Adipocyte (in vitro differentiated cells): Measurements from ENCODE around the gene SEPTIN11.
A peak's percentile ranks its signal among the peaks of the same experiment; 100 is the strongest.

Source experiments
- DNase-seq: peaks from one replicate; pipeline ENCODE4 v3.0.0-alpha.2; 2015; ENCODE audit warnings: low read depth
- H3K27me3 ChIP-seq: replicated peaks from 2 replicates; pipeline ENCODE4 v1.7.0; 2013; ENCODE audit warnings: mild to moderate bottlenecking, low read length, moderate library complexity; ENCODE audit not compliant: control insufficient read depth, insufficient read depth
- H3K36me3 ChIP-seq: 2 replicates; pipeline ENCODE4 v1.7.0; 2013; ENCODE audit warnings: low read length, mild to moderate bottlenecking, moderate library complexity; ENCODE audit not compliant: control insufficient read depth, insufficient read depth, severe bottlenecking
- H3K4me1 ChIP-seq: 2 replicates; pipeline ENCODE4 v1.7.0; 2013; ENCODE audit warnings: mild to moderate bottlenecking, low read length, moderate library complexity; ENCODE audit not compliant: control insufficient read depth, insufficient read depth
- H3K4me3 ChIP-seq: 2 replicates; pipeline ENCODE4 v1.7.0; 2013; ENCODE audit warnings: mild to moderate bottlenecking, low read length, moderate library complexity
- H3K9ac ChIP-seq: 2 replicates; pipeline ENCODE4 v1.7.0; 2013; ENCODE audit warnings: mild to moderate bottlenecking, low read length, moderate library complexity
- H3K9me3 ChIP-seq: 2 replicates; pipeline ENCODE4 v1.7.0; 2013; ENCODE audit warnings: mild to moderate bottlenecking, low read length, moderate library complexity; ENCODE audit not compliant: control insufficient read depth

The SEPTIN11 gene

GRCh38 chr4:76981644-76982043 lies 32.1 kb downstream of the SEPTIN11 start:
- H3K36me3 ChIP-seq, result peaks cover 12% of the 10 kb centered on the region

GRCh38 chr4:76982638-76983584 lies 33.4 kb downstream of the SEPTIN11 start:
- Histone ChIP-seq H3K36me3 (peaks cover 10% of the 10 kb centered on the region), H3K4me3 (no peak overlapping the region), H3K9ac (peak overlapping the region; percentile 22), H3K27me3 (no peaks in the 10 kb centered on the region), H3K4me1 (peaks cover 91% of the 10 kb centered on the region), H3K9me3 (no peaks in the 10 kb centered on the region)
- DNase-seq, result peak; percentile 54

More at GRCh38 chr4:76981644-76982043, 32.1 kb downstream of the SEPTIN11 start:
- Histone ChIP-seq H3K4me1 (peaks cover 93% of the 10 kb centered on the region), H3K9me3 (no peaks in the 10 kb centered on the region), H3K27me3 (no peaks in the 10 kb centered on the region), H3K4me3 (no peak overlapping the region), H3K9ac (no peak overlapping the region)
- peak; percentile 53 for DNase-seq

GRCh38 chr4:76984127-76984526 lies 34.6 kb downstream of the SEPTIN11 start:
- Histone ChIP-seq H3K9me3 (no peaks in the 10 kb centered on the region), H3K9ac (peak overlapping the region; percentile 77), H3K27me3 (no peaks in the 10 kb centered on the region), H3K36me3 (peaks cover 6% of the 10 kb centered on the region), H3K4me1 (peaks cover 90% of the 10 kb centered on the region), H3K4me3 (peak overlapping the region; percentile 64)
- peak; percentile 66 for DNase-seq

- Histone ChIP-seq H3K4me1 (peaks cover 86% of the 10 kb centered on the region), H3K4me3 (peak overlapping the region; percentile 71), H3K36me3 (peaks cover 12% of the 10 kb centered on the region), H3K9me3 (no peaks in the 10 kb centered on the region), H3K27me3 (no peaks in the 10 kb centered on the region), H3K9ac (peak overlapping the region; percentile 88)
- peak; percentile 98 for DNase-seq
Observed at GRCh38 chr4:76984788-76985211, 35.2 kb downstream of the SEPTIN11 start.

GRCh38 chr4:76987153-76987591 lies 37.6 kb downstream of the SEPTIN11 start:
- H3K9me3 ChIP-seq, result no peaks in the 10 kb centered on the region
- DNase-seq, result peak; percentile 97
- peaks cover 81% of the 10 kb centered on the region for H3K4me1 ChIP-seq
- peak overlapping the region; percentile 71 for H3K4me3 ChIP-seq
- peak overlapping the region; percentile 88 for H3K9ac ChIP-seq
- H3K27me3 ChIP-seq, result no peaks in the 10 kb centered on the region
- peaks cover 11% of the 10 kb centered on the region for H3K36me3 ChIP-seq

GRCh38 chr4:76987685-76988084 lies 38.1 kb downstream of the SEPTIN11 start:
- H3K36me3 ChIP-seq, result peaks cover 11% of the 10 kb centered on the region
- no peaks in the 10 kb centered on the region for H3K27me3 ChIP-seq
- H3K4me1 ChIP-seq, result peaks cover 81% of the 10 kb centered on the region
- H3K4me3 ChIP-seq, result peak overlapping the region; percentile 71
- no peak for DNase-seq
- no peaks in the 10 kb centered on the region for H3K9me3 ChIP-seq
- H3K9ac ChIP-seq, result peak overlapping the region; percentile 88

- peaks cover 17% of the 10 kb centered on the region for H3K36me3 ChIP-seq
- H3K4me1 ChIP-seq, result peaks cover 71% of the 10 kb centered on the region
- H3K27me3 ChIP-seq, result no peaks in the 10 kb centered on the region
- no peak overlapping the region for H3K9ac ChIP-seq
- no peak for DNase-seq
- no peaks in the 10 kb centered on the region for H3K9me3 ChIP-seq
- no peak overlapping the region for H3K4me3 ChIP-seq
Observed at GRCh38 chr4:76989391-76990061, 40.0 kb downstream of the SEPTIN11 start.

GRCh38 chr4:76990288-76991080 lies 40.9 kb downstream of the SEPTIN11 start:
- peaks cover 65% of the 10 kb centered on the region for H3K4me1 ChIP-seq
- peak; percentile 75 for DNase-seq

GRCh38 chr4:76991161-76991660 lies 41.7 kb downstream of the SEPTIN11 start:
- Histone ChIP-seq H3K4me3 (peak overlapping the region; percentile 21), H3K27me3 (no peaks in the 10 kb centered on the region), H3K9ac (peak overlapping the region; percentile 19), H3K4me1 (peaks cover 58% of the 10 kb centered on the region), H3K36me3 (peaks cover 26% of the 10 kb centered on the region), H3K9me3 (no peaks in the 10 kb centered on the region)
- no peak for DNase-seq

More at GRCh38 chr4:76990288-76991080, 40.9 kb downstream of the SEPTIN11 start:
- H3K9me3 ChIP-seq, result no peaks in the 10 kb centered on the region
- H3K9ac ChIP-seq, result peak overlapping the region; percentile 19
- H3K4me3 ChIP-seq, result peak overlapping the region; percentile 21
- H3K36me3 ChIP-seq, result peaks cover 18% of the 10 kb centered on the region
- no peaks in the 10 kb centered on the region for H3K27me3 ChIP-seq

GRCh38 chr4:76993787-76994641 lies 44.5 kb downstream of the SEPTIN11 start:
- Histone ChIP-seq H3K4me3 (no peak overlapping the region), H3K9ac (no peak overlapping the region)
- no peak for DNase-seq

More at GRCh38 chr4:76993787-76994641, 44.5 kb downstream of the SEPTIN11 start:
- peaks cover 54% of the 10 kb centered on the region for H3K36me3 ChIP-seq
- peaks cover 38% of the 10 kb centered on the region for H3K4me1 ChIP-seq
- no peaks in the 10 kb centered on the region for H3K27me3 ChIP-seq
- H3K9me3 ChIP-seq, result no peaks in the 10 kb centered on the region
